ENCODE data around the gene MOSMO.

Gene MOSMO
- 8.8 to 28.7 (median 13.5) reads per million in 9 experiments for total RNA-seq

GRCh38 chr16:22007509-22008214 lies at the start of gene MOSMO:
TSS of gene MOSMO (plus strand) at chr16:22008111. CDS start at chr16:22008302, 191 bp downstream.
- Mint-ChIP-seq H3K27ac (peak within 1 kb of the TSS; percentile 89 to 97), H3K36me3 (ENCODE audit: insufficient read depth) (peaks cover 5% of the 10 kb centered on the region), H3K9me3 (no peaks in the 10 kb centered on the region), H3K4me1 (ENCODE audit: low read depth in 2 of 2) (peaks cover 25 to 45% of the 10 kb centered on the region in 2 donors), H3K4me3 (peak within 1 kb of the TSS; percentile 92 to 98), H3K27me3 (no peaks in the 10 kb centered on the region)
- peak; percentile 45 to 48 (median 46) for DNase-seq
- ATAC-seq (replicated peaks): peak; percentile 91

- no peak for ATAC-seq (replicated peaks)
- peaks cover 11 to 19% of the 10 kb centered on the region in 2 donors for H3K4me1 Mint-ChIP-seq (ENCODE audit: low read depth in 2 of 2)
- no peak overlapping the region for H3K4me3 Mint-ChIP-seq
- H3K36me3 Mint-ChIP-seq (ENCODE audit: insufficient read depth): peaks cover 70% of the 10 kb centered on the region
- no peaks in the 10 kb centered on the region for H3K27me3 Mint-ChIP-seq
- peak overlapping the region in 1 of 2 donors; percentile 41 for H3K27ac Mint-ChIP-seq
- no peaks in the 10 kb centered on the region for H3K9me3 Mint-ChIP-seq
- no peak for DNase-seq
Observed at GRCh38 chr16:21959050-21959449, 48.9 kb upstream of the MOSMO start.

- no peak overlapping the region for H3K27ac Mint-ChIP-seq
Observed at GRCh38 chr16:21962475-21962874, 45.4 kb upstream of the MOSMO start.

GRCh38 chr16:21963887-21964286 lies 44.0 kb upstream of the MOSMO start:
- H3K4me3 Mint-ChIP-seq: no peak overlapping the region
- no peaks in the 10 kb centered on the region for H3K27me3 Mint-ChIP-seq
- no peaks in the 10 kb centered on the region for H3K9me3 Mint-ChIP-seq
- DNase-seq: no peak
- H3K36me3 Mint-ChIP-seq (ENCODE audit: insufficient read depth): peaks cover 91% of the 10 kb centered on the region
- H3K4me1 Mint-ChIP-seq (ENCODE audit: low read depth in 2 of 2): peaks cover 2 to 5% of the 10 kb centered on the region in 2 donors
- ATAC-seq (replicated peaks): no peak
- H3K27ac Mint-ChIP-seq: no peak overlapping the region

More at GRCh38 chr16:21962475-21962874, 45.4 kb upstream of the MOSMO start:
- DNase-seq (no peak), ATAC-seq (replicated peaks) (no peak)
- Mint-ChIP-seq H3K9me3 (no peaks in the 10 kb centered on the region), H3K4me3 (no peak overlapping the region), H3K27me3 (no peaks in the 10 kb centered on the region), H3K4me1 (ENCODE audit: low read depth in 2 of 2) (peaks cover 7 to 12% of the 10 kb centered on the region in 2 donors), H3K36me3 (ENCODE audit: insufficient read depth) (peaks cover 89% of the 10 kb centered on the region)

- ATAC-seq (replicated peaks) (no peak), DNase-seq (no peak)
- H3K27me3 Mint-ChIP-seq: no peaks in the 10 kb centered on the region
- no peak overlapping the region for H3K4me3 Mint-ChIP-seq
- peaks cover 91% of the 10 kb centered on the region for H3K36me3 Mint-ChIP-seq (ENCODE audit: insufficient read depth)
- H3K9me3 Mint-ChIP-seq: no peaks in the 10 kb centered on the region
- peaks cover under 1 to 3% of the 10 kb centered on the region in 2 donors for H3K4me1 Mint-ChIP-seq (ENCODE audit: low read depth in 2 of 2)
- H3K27ac Mint-ChIP-seq: no peak overlapping the region
Observed at GRCh38 chr16:21964353-21964752, 43.6 kb upstream of the MOSMO start.

GRCh38 chr16:21971856-21972255 lies 36.1 kb upstream of the MOSMO start:
- no peak overlapping the region for H3K27ac Mint-ChIP-seq
- no peak overlapping the region for H3K4me3 Mint-ChIP-seq
- H3K36me3 Mint-ChIP-seq (ENCODE audit: insufficient read depth): peaks cover 70% of the 10 kb centered on the region
- DNase-seq (no peak), ATAC-seq (replicated peaks) (no peak)
- peaks cover 0 to 2% of the 10 kb centered on the region in 2 donors for H3K4me1 Mint-ChIP-seq (ENCODE audit: low read depth in 2 of 2)
- H3K9me3 Mint-ChIP-seq: no peaks in the 10 kb centered on the region
- no peaks in the 10 kb centered on the region for H3K27me3 Mint-ChIP-seq

GRCh38 chr16:21973945-21974344 lies 34.0 kb upstream of the MOSMO start:
- Mint-ChIP-seq H3K9me3 (no peaks in the 10 kb centered on the region), H3K27me3 (no peaks in the 10 kb centered on the region), H3K36me3 (ENCODE audit: insufficient read depth) (peaks cover 70% of the 10 kb centered on the region), H3K4me1 (ENCODE audit: low read depth in 2 of 2) (peaks cover 0 to 2% of the 10 kb centered on the region in 2 donors), H3K4me3 (no peak overlapping the region), H3K27ac (no peak overlapping the region)
- ATAC-seq (replicated peaks): no peak
- DNase-seq: no peak

GRCh38 chr16:21980032-21980431 lies 27.9 kb upstream of the MOSMO start:
- peaks cover 90% of the 10 kb centered on the region for H3K36me3 Mint-ChIP-seq (ENCODE audit: insufficient read depth)
- ATAC-seq (replicated peaks): no peak
- no peak overlapping the region for H3K27ac Mint-ChIP-seq
- no peak for DNase-seq
- no peaks in the 10 kb centered on the region for H3K4me1 Mint-ChIP-seq (ENCODE audit: low read depth in 2 of 2)
- H3K9me3 Mint-ChIP-seq: no peaks in the 10 kb centered on the region
- no peaks in the 10 kb centered on the region for H3K27me3 Mint-ChIP-seq
- H3K4me3 Mint-ChIP-seq: no peak overlapping the region

- Mint-ChIP-seq H3K27me3 (no peaks in the 10 kb centered on the region), H3K4me1 (ENCODE audit: low read depth in 2 of 2) (no peaks in the 10 kb centered on the region), H3K36me3 (ENCODE audit: insufficient read depth) (peaks cover 76% of the 10 kb centered on the region), H3K27ac (peak overlapping the region in 1 of 2 donors; percentile 3), H3K9me3 (no peaks in the 10 kb centered on the region), H3K4me3 (no peak overlapping the region)
- DNase-seq (no peak), ATAC-seq (replicated peaks) (no peak)
Observed at GRCh38 chr16:21982108-21982507, 25.8 kb upstream of the MOSMO start.

- no peak for ATAC-seq (replicated peaks)
- Mint-ChIP-seq H3K27ac (no peak overlapping the region), H3K27me3 (no peaks in the 10 kb centered on the region), H3K36me3 (ENCODE audit: insufficient read depth) (peaks cover 57% of the 10 kb centered on the region), H3K9me3 (no peaks in the 10 kb centered on the region), H3K4me3 (no peak overlapping the region), H3K4me1 (ENCODE audit: low read depth in 2 of 2) (no peaks in the 10 kb centered on the region)
- DNase-seq: no peak
Observed at GRCh38 chr16:21984062-21984461, 23.8 kb upstream of the MOSMO start.

- Mint-ChIP-seq H3K4me3 (no peak overlapping the region), H3K27me3 (no peaks in the 10 kb centered on the region), H3K4me1 (ENCODE audit: low read depth in 2 of 2) (peaks cover 0 to 8% of the 10 kb centered on the region in 2 donors), H3K27ac (peak overlapping the region; percentile 38 to 86), H3K9me3 (no peaks in the 10 kb centered on the region), H3K36me3 (ENCODE audit: insufficient read depth) (peaks cover 44% of the 10 kb centered on the region)
- no peak for ATAC-seq (replicated peaks)
- no peak for DNase-seq
Observed at GRCh38 chr16:21985524-21985923, 22.4 kb upstream of the MOSMO start.

- H3K4me1 Mint-ChIP-seq (ENCODE audit: low read depth in 2 of 2): peaks cover 0 to 12% of the 10 kb centered on the region in 2 donors
- ATAC-seq (replicated peaks) (no peak), DNase-seq (no peak)
- no peaks in the 10 kb centered on the region for H3K9me3 Mint-ChIP-seq
- H3K4me3 Mint-ChIP-seq: no peak overlapping the region
- H3K27me3 Mint-ChIP-seq: no peaks in the 10 kb centered on the region
- H3K36me3 Mint-ChIP-seq (ENCODE audit: insufficient read depth): peaks cover 32% of the 10 kb centered on the region
- peak overlapping the region in 1 of 2 donors; percentile 35 for H3K27ac Mint-ChIP-seq
Observed at GRCh38 chr16:21986692-21987246, 21.1 kb upstream of the MOSMO start.

GRCh38 chr16:21987498-21987897 lies 20.4 kb upstream of the MOSMO start:
- Mint-ChIP-seq H3K27me3 (no peaks in the 10 kb centered on the region), H3K4me3 (no peak overlapping the region), H3K36me3 (ENCODE audit: insufficient read depth) (peaks cover 24% of the 10 kb centered on the region), H3K27ac (peak overlapping the region in 1 of 2 donors; percentile 5), H3K4me1 (ENCODE audit: low read depth in 2 of 2) (peaks cover 0 to 15% of the 10 kb centered on the region in 2 donors), H3K9me3 (no peaks in the 10 kb centered on the region)
- ATAC-seq (replicated peaks) (no peak), DNase-seq (no peak)

GRCh38 chr16:21989133-21989532 lies 18.8 kb upstream of the MOSMO start:
- Mint-ChIP-seq H3K27ac (no peak overlapping the region), H3K4me3 (no peak overlapping the region), H3K27me3 (no peaks in the 10 kb centered on the region), H3K4me1 (ENCODE audit: low read depth in 2 of 2) (peaks cover 0 to 20% of the 10 kb centered on the region in 2 donors), H3K9me3 (no peaks in the 10 kb centered on the region), H3K36me3 (ENCODE audit: insufficient read depth) (peaks cover 8% of the 10 kb centered on the region)
- ATAC-seq (replicated peaks) (no peak), DNase-seq (no peak)

Data from effector memory CD8-positive, alpha-beta T cell (primary cell).